A673 (cell line): Measurements from ENCODE around the gene RPL10A. TPM values are rescaled to one million over a fixed set of nuclear protein-coding genes. Genes with fewer than 3 reads are reported as not detected.

Source experiments
- BruUV-seq: library from RNA; stranded (reverse); fragments of 400-500 nt; replicated peaks from 2 replicates; lab custom pipeline; 2021; lab: Mats Ljungman, UMichigan
- CTCF ChIA-PET: fragments of 300-600 bp; sonication (Branson Sonifier 250); formaldehyde crosslinking; loops from one replicate; lab custom pipeline; 2022; ENCODE audit warnings: antibody characterized with exemption; lab: Charles Lee
- POLR2A ChIA-PET: fragments of 300-600 bp; sonication (Branson Sonifier 250); formaldehyde crosslinking; loops from one replicate; lab custom pipeline; 2022; ENCODE audit warnings: antibody characterized with exemption; ENCODE audit not compliant: low non-redundant PET; lab: Charles Lee
- DNase-seq: peaks from one replicate; pipeline ENCODE4 v3.0.0-alpha.2; 2015; ENCODE audit warnings: low spot score
- H3K27ac ChIP-seq: fragments of 200-600 bp; sonication (generic); 2 replicates; pipeline ENCODE4 v1.5.1; 2016; ENCODE audit warnings: mixed run types, low read depth, mild to moderate bottlenecking, mixed read lengths, antibody characterized with exemption, low read length; ENCODE audit not compliant: poor library complexity, severe bottlenecking
- H3K27me3 ChIP-seq: fragments of 200-600 bp; sonication (generic); replicated peaks from 2 replicates; pipeline ENCODE4 v1.6.1; 2017; ENCODE audit warnings: mixed run types, low read depth, mild to moderate bottlenecking, mixed read lengths, antibody characterized with exemption, low read length; ENCODE audit not compliant: insufficient read depth, poor library complexity
- H3K36me3 ChIP-seq: fragments of 200-600 bp; sonication (generic); 2 replicates; pipeline ENCODE4 v1.6.1; 2016; ENCODE audit warnings: mixed run types, mild to moderate bottlenecking, mixed read lengths, antibody characterized with exemption, low read length; ENCODE audit not compliant: insufficient read depth, poor library complexity, severe bottlenecking
- H3K4me1 ChIP-seq: fragments of 200-600 bp; sonication (generic); 2 replicates; pipeline ENCODE4 v1.6.1; 2017; ENCODE audit warnings: mixed run types, mild to moderate bottlenecking, mixed read lengths, antibody characterized with exemption, low read length; ENCODE audit not compliant: insufficient read depth, poor library complexity, severe bottlenecking
- H3K4me3 ChIP-seq: fragments of 200-600 bp; sonication (generic); 2 replicates; pipeline ENCODE4 v1.5.1; 2016; ENCODE audit warnings: low read depth, mixed run types, mild to moderate bottlenecking, mixed read lengths, low read length; ENCODE audit not compliant: poor library complexity, severe bottlenecking
- H3K9me3 ChIP-seq: fragments of 200-600 bp; sonication (generic); 2 replicates; pipeline ENCODE4 v1.6.1; 2016; ENCODE audit warnings: mixed run types, low read depth, mild to moderate bottlenecking, mixed read lengths, antibody characterized with exemption, low read length; ENCODE audit not compliant: poor library complexity, severe bottlenecking
- CTCF ChIP-seq: fragments of 300-800, 200-600 bp; sonication (generic); conservative IDR thresholded peaks from 2 replicates; pipeline ENCODE4 v1.5.1; 2017; ENCODE audit warnings: low read depth, mild to moderate bottlenecking, antibody characterized with exemption, low read length, moderate library complexity, mixed read lengths
- EZH2 ChIP-seq: fragments of 200-600 bp; sonication (generic); IDR thresholded peaks from 2 replicates; pipeline ENCODE4 v1.6.1; 2017; ENCODE audit warnings: borderline replicate concordance, low read depth, mild to moderate bottlenecking, mixed read lengths, antibody characterized with exemption, low read length; ENCODE audit not compliant: poor library complexity, severe bottlenecking
- intact Hi-C: fragments of 100-400 bp; cut with micrococcal nuclease; formaldehyde crosslinking; loops from one replicate; pipeline ENCODE4 v1.10.0; 2022; ENCODE audit not compliant: unreplicated experiment
- total RNA-seq: library from RNA; stranded (reverse); gene quantifications from 2 replicates; pipeline ENCODE4 v1.2.3, GENCODE V29; 2021

The RPL10A gene
- total RNA-seq, 1 experiment from 2014 or later: 1,064 TPM

DNA sequence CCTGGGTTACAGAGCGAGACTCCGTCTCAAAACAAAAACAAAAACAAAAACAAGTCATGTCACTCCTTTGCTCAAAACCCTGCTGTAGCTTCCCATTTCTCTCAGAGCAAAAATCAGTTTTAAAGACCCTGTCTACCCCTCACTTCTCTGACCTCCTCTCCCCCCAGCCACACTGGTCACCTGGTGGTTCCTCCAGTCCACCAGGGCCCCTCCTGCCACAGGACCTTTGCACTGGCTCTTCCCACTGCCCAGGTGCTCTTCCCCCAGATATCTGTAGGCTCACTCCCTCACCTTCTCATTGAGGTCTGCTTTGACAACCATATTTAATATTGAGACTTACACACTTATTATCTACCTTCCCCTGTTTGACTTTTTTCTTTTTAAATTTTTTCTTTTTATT is 33.6 kb downstream of the RPL10A start:
- intact Hi-C loops: no loop called here
- no peak for TF ChIP-seq EZH2
- BruUV-seq: no TSS peak
- Histone ChIP-seq H3K9me3 (no peaks in the 10 kb centered on the region), H3K27me3 (no peaks in the 10 kb centered on the region), H3K36me3 (no peaks in the 10 kb centered on the region), H3K4me1 (peaks cover 12% of the 10 kb centered on the region), H3K27ac (no peak overlapping the region), H3K4me3 (no peak overlapping the region)
- POLR2A ChIA-PET: no interaction called here
- no peak for DNase-seq
- CTCF ChIA-PET: interaction anchor here (1.1 kb wide), 1 partner anchor 21 kb away, joined by 4 read pairs; no protein-coding TSS in a partner anchor

DNA sequence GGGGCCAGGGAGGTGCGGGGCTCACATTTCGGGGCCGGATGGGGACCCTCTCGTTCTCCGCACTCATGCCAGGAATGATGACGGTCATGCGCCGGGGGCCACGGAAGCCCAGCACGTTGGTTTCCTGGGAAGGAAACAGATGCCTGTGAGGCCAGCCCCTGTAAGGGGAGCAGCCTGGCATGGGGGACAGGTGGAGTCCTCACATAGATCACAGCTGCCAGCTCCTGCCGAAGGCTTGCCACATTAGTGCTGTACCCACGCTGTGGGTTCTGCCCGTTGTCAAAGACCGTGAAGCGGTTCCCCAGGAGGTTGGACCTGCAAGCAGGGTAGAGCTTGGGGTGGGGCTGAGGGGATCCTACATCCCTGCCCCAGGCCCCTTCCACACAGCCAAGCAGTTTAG is 35.3 kb downstream of the RPL10A start:
- H3K4me1 ChIP-seq: no peaks in the 10 kb centered on the region
- TF ChIP-seq EZH2: no peak
- no peak for TF ChIP-seq CTCF
- no peaks in the 10 kb centered on the region for H3K27me3 ChIP-seq
- no peaks in the 10 kb centered on the region for H3K9me3 ChIP-seq
- intact Hi-C loops: no loop called here
- H3K36me3 ChIP-seq: no peaks in the 10 kb centered on the region
- CTCF ChIA-PET: no interaction called here
- no TSS peak for BruUV-seq
- DNase-seq: no peak
- H3K27ac ChIP-seq: no peak overlapping the region
- POLR2A ChIA-PET: no interaction called here
- no peak overlapping the region for H3K4me3 ChIP-seq

DNA sequence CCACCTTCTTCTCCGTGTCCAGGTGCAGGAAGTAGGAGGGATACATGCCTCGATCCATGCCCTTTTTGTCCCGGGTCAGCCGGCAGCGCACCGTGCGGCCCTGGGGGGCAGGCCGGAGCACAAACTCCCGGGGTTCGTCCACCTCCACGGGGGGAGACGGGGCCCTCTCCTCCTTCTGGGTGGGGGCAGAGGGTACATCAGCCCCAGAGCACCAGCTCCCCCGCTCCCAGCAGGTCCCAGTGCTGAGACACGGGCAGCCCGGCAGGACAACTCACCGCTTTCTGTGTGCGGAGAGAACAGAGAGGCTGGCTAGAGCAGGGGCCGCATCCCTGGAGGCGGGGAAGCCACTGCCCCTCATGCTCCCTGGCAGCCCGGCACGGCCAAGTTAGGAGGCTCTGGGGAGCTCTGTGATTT is 37.8 kb downstream of the RPL10A start:
- DNase-seq: no peak
- ChIA-PET CTCF (interaction anchor here (1.2 kb wide), 1 partner anchor 17 kb away, joined by 6 read pairs; no protein-coding TSS in a partner anchor), POLR2A (interaction anchor here (0.5 kb wide), 1 partner anchor 16 kb away, joined by 6 read pairs; no protein-coding TSS in a partner anchor)
- H3K36me3 ChIP-seq: no peaks in the 10 kb centered on the region
- no peaks in the 10 kb centered on the region for H3K9me3 ChIP-seq
- H3K4me3 ChIP-seq: no peak overlapping the region
- TF ChIP-seq EZH2 (no peak), CTCF (no peak)
- H3K27me3 ChIP-seq: no peaks in the 10 kb centered on the region
- intact Hi-C loops: no loop called here
- no peak overlapping the region for H3K27ac ChIP-seq
- H3K4me1 ChIP-seq: no peaks in the 10 kb centered on the region
- BruUV-seq: no TSS peak

DNA sequence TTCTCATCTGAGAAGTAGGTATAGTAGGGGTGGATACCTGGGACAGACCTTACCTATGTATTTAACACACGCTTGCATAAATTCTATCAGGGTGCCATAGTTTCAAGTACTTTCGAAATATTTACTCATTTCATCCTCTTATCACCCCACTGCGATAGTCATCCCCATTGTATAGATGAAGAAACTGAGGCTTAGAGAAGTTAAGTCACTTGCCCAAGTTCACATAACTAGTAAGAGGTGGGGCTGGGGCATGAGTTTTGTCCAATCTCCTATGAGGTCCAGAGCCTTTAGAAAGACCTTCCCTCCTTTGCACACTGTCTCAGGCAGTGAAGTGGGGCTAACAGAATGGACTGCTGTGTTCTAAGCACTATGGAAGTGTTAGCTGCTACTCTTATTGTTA is 38.3 kb downstream of the RPL10A start:
- Histone ChIP-seq H3K27ac (no peak overlapping the region), H3K4me3 (no peak overlapping the region), H3K9me3 (no peaks in the 10 kb centered on the region), H3K36me3 (no peaks in the 10 kb centered on the region), H3K4me1 (no peaks in the 10 kb centered on the region), H3K27me3 (no peaks in the 10 kb centered on the region)
- TF ChIP-seq EZH2 (no peak), CTCF (no peak)
- DNase-seq: no peak
- POLR2A ChIA-PET: no interaction called here
- CTCF ChIA-PET: no interaction called here
- BruUV-seq: no TSS peak
- intact Hi-C loops: no loop called here
